Fibroblast of upper back skin (primary cell): ENCODE measurements around the gene SDHAF2.
"Not testable (repeated sequence)": the region's sequence is repeated elsewhere in the genome, so short reads cannot be mapped to it uniquely, and the experiment has no call there.

Source experiments
- DNase-seq: peaks from one replicate; pipeline ENCODE4 v3.0.0-alpha.2; 2013

SDHAF2 gene

GRCh38 chr11:61429691-61430582 lies at the start of gene SDHAF2, which contains the start of gene CPSF7:
SDHAF2 (plus strand) TSS chr11:61430124; CDS start chr11:61430147, 23 bp downstream.
CPSF7 (minus strand) TSS chr11:61429975; CDS start chr11:61429235, 740 bp downstream.
- peak; percentile 94 for DNase-seq

GRCh38 chr11:61380884-61381283 lies 49.0 kb upstream of the SDHAF2 start:
- no peak for DNase-seq

- DNase-seq, result not testable (repeated sequence)
These were observed 46.1 kb upstream of the SDHAF2 start for GRCh38 chr11:61383859-61384258.

GRCh38 chr11:61384271-61385242 lies 45.4 kb upstream of the SDHAF2 start:
- no peak for DNase-seq

DNA sequence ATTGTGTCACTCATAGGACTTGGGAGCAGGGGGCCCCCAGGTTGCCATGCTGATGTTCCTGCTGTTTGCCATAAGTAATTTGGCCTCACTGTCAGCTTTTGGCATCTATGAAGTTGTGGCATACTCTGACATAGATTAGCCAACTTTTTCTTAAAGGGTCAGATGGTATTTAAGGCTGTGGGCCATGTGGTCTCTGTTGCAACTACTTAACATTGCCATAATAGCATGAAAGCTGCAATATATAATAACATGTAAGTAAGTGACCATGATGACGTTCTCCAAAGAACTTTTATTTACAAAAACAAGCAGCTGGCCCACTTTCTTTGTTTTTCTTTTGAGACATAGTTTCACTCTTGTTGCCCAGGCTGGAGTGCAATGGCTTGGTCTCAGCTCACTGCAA lies 39.8 kb upstream of the SDHAF2 start:
- DNase-seq, result no peak

DNA sequence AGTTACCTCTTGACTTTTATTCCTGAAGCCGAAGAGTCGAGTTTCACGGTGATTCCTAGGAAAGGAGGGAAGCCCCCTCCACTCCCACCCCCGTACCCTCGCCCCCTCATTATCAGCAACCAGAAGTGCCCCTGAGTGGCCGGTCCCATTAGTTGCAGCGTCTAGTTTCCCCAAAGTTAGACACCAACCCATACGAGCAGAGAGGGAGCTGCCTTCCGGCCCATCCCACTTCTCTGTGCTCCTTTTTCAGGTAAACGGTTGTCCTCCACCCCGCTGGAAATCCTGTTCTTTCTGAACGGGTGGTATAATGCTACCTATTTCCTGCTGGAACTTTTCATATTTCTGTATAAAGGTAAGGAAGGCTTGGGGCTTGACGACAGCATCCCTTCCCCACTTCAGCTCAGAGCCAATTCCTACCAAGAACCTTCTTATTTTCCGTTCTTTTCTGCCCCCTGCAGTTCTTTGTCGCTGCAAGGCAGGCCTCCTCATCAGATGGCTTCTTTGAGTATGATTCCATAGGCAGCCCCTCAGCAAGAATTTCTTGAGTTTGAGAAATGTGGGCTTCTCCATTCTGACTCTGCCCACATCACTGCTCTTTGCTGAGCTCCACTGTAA lies 36.8 kb upstream of the SDHAF2 start:
- peak; percentile 36 for DNase-seq

GRCh38 chr11:61401173-61401572 lies 28.8 kb upstream of the SDHAF2 start:
- no peak for DNase-seq

- DNase-seq, result no peak
These were observed 28.4 kb upstream of the SDHAF2 start for GRCh38 chr11:61401573-61401972.

- no peak for DNase-seq
These were observed 26.3 kb upstream of the SDHAF2 start for GRCh38 chr11:61403658-61404057.

DNA sequence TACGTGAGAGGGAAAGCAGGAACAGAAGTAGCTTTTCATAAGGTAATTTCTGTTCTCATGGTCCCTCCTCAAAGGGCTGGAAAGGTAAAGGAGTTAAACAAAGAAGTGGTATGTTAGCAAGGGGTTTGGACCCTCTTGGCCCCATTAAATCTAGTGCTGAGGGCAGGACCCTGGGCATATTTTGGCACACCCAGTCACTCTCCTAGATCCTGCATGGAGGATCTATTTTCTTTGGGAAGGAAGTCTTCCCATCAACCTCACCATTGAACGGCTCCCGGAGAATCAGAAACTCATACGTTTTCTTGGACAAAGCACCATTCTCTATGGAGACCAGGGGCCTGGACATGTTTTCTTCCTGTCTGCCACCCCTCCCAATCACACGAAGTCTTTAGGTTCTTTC lies 25.8 kb upstream of the SDHAF2 start:
- no peak for DNase-seq

GRCh38 chr11:61404641-61405040 lies 25.3 kb upstream of the SDHAF2 start:
- no peak for DNase-seq

DNA sequence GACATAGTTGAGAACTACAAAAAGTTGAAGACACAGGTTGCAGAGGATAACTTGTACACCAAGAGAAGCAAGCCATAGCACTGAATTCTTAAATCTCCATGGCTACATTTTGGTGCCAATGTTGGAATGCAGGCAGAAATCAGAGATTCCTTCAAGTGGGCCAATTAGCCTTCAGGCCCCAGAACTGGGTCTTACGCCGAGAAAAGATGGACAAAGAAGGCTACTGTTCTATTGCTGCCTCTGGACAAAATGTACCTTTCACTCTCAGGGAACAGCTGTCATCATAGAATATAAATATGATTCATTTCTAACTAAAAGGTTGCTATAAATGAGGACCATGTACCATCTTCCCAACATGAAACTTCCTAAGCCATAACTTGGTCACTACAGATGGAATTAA lies 23.9 kb upstream of the SDHAF2 start:
- DNase-seq, result no peak

DNA sequence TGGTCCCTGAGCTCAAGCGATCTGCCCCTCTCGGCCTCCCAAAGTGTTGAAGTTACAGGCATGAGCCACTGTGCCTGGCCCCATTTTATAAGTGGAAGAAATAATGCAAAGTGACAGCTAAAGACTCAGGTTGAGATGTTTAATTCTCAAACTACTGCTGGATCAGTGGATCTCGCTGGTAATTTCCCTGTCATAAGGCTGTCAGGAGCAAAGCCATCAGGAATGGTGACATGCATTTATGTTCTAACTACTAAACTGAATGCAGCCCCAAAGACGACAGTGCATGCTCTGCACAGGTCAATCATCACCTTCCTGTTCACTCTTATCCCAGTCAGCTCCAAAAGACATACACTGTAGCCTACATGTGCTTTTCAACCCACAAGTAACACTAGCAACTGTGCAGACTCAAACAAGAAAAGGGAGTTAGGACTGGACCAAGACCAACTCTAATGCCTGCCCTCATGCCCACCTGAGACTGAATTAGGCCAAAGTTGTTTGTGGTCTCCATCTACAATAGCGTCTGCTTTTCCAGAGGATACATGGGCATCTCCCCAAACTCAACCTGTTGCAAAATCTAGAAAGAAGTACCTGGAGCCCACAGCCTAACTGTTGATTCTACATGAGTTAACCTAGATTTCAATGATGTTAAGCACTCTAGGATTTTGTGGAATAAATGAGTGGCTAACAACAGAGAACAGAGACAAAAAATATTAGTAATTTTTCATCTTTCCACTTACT lies 22.8 kb upstream of the SDHAF2 start:
- DNase-seq, result no peak

DNA sequence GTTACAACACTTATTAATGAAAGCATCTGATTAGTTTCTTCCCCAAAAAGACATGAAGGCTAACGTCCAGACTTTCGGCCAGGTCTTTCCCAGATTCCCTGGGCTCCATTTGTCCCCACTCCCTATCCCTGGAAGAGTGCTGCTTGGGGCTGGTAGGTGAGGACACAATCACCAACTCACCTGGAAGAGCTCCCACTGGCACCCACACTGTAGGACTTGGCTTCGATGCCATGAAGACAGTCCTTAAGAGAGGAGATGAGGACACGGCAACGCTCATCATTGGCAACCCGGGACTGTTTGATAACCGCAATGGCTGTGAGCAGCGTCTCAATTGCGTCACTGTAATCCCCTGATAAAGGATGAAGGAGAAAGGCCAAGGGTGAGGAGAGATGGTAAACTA lies 18.3 kb upstream of the SDHAF2 start:
- no peak for DNase-seq

GRCh38 chr11:61413496-61413895 lies 16.4 kb upstream of the SDHAF2 start:
- DNase-seq, result no peak

GRCh38 chr11:61414547-61414946 lies 15.4 kb upstream of the SDHAF2 start:
- DNase-seq, result no peak

DNA sequence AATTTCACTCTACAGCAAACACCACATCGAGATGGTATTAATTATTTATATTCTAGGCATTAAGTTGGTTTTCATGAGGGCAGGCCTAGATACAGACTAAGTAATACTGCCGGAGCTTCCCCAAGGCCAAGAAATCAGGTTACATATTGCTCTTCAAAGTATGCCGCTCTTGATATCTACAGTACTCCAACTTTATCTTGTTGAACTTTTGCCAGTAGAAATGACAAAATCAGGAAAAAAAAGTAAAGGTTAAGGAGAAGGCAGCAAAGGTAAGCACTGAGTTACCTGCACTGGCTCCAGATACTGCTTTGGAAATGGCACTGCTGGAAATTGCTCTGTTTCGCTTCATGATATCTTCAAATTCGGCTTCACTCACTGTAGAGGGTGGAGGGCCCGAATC lies 14.5 kb upstream of the SDHAF2 start:
- no peak for DNase-seq

- no peak for DNase-seq
These were observed 13.0 kb upstream of the SDHAF2 start for GRCh38 chr11:61416941-61417340.

DNA sequence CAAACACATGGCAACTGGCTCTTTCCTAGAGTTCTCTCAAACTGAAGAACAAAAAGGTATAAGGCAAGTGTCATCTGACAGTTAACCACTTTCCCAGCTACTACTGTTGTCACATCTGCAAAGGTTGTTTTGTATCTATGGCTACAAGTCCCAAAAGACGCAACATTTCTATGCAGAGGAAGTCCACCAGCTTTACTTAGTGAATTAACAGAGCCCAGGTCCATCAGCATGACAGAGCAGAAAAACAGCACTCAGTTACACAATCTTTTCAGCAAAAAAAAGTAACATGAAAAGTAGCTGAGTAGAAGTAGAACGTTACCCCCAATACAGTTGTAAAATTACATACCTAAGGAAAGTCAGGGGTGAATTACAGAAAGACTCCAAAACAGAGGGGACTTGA lies 12.3 kb upstream of the SDHAF2 start:
- DNase-seq, result no peak

DNA sequence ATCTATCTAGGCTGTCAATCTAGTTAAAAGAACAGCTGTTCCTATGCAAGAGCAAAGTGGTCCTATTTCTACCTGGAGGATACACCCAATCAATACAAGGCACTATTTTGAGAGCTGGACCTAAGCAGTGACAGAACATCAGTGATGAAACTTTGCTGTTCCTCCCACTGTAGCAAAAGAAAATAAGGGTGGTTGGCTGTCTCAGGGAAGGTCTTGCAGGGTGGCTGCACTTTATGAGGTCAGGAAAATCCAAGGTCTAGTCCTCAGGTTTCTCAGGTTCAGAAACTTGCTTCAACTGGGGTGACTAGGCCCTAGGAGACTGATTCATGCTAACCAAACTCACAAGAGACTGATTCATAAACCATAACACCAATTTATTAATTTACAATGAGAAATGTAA lies 11.8 kb upstream of the SDHAF2 start:
- no peak for DNase-seq

GRCh38 chr11:61422226-61422625 lies 7.7 kb upstream of the SDHAF2 start:
- DNase-seq, result no peak

- no peak for DNase-seq
These were observed 4.4 kb upstream of the SDHAF2 start for GRCh38 chr11:61425367-61426131.
